ENCODE measurements around the gene CFAP20. TPM values are rescaled to one million over a fixed set of nuclear protein-coding genes. Genes with fewer than 3 reads are reported as not detected.

The CFAP20 gene
- 10 to 100 TPM; 46.6 to 66.6 (median 58.9) TPM for total RNA-seq

- DNase-seq (ENCODE audit: low spot score in 2 of 2): peak; percentile 99 to 100
- 3% methylated on average over 41 to 42 of the region's 70 CpGs for whole genome bisulfite sequencing, 2 donors
- intact Hi-C loops (cut with DNase I; ENCODE audit: low total_unique reads): loop anchor here (10.0 kb wide), 1 partner anchor 105 kb away; the partner anchor contains the start of gene MMP15
- peak within 1 kb of the TSS; percentile 93 for H3K4me3 ChIP-seq (ENCODE audit: low read depth, poor library complexity, severe bottlenecking)
- TF ChIP-seq POLR2A (IDR thresholded peaks at IDR 0.05) (peak in 1 of 2 donors; percentile 60), CTCF (IDR thresholded peaks at IDR 0.05) (no peak)
Measured at GRCh38 chr16:58129097-58129936, at the start of gene CFAP20. TSS of gene CFAP20 (minus strand) at chr16:58129381. CDS start at chr16:58129115, 266 bp downstream.

GRCh38 chr16:58177353-58177710 lies 48.2 kb upstream of the CFAP20 start:
- no peak for DNase-seq (ENCODE audit: low spot score in 2 of 2)
- no peak overlapping the region for H3K4me3 ChIP-seq (ENCODE audit: low read depth, poor library complexity, severe bottlenecking)
- intact Hi-C loops (cut with DNase I; ENCODE audit: low total_unique reads): no loop called here
- TF ChIP-seq POLR2A (IDR thresholded peaks at IDR 0.05) (no peak), CTCF (IDR thresholded peaks at IDR 0.05) (no peak)
- 79 to 84% methylated on average over 1 of the region's 1 CpG for WGBS, 2 donors

- TF ChIP-seq POLR2A (IDR thresholded peaks at IDR 0.05) (no peak), CTCF (IDR thresholded peaks at IDR 0.05) (no peak)
- no peak overlapping the region for H3K4me3 ChIP-seq (ENCODE audit: low read depth, poor library complexity, severe bottlenecking)
- DNase-seq (ENCODE audit: low spot score in 2 of 2): no peak
- intact Hi-C loops (cut with DNase I; ENCODE audit: low total_unique reads): no loop called here
- 89 to 90% methylated on average over 5 of the region's 5 CpGs for WGBS, 2 donors
Measured at GRCh38 chr16:58176608-58177352, 47.6 kb upstream of the CFAP20 start.

- intact Hi-C loops (cut with DNase I; ENCODE audit: low total_unique reads): no loop called here
Measured at GRCh38 chr16:58170223-58170622, 41.0 kb upstream of the CFAP20 start.

GRCh38 chr16:58160855-58161254 lies 31.7 kb upstream of the CFAP20 start:
- H3K4me3 ChIP-seq (ENCODE audit: low read depth, poor library complexity, severe bottlenecking): no peak overlapping the region
- WGBS, 2 donors: 64 to 79% methylated on average over 3 of the region's 3 CpGs
- TF ChIP-seq CTCF (IDR thresholded peaks at IDR 0.05) (no peak), POLR2A (IDR thresholded peaks at IDR 0.05) (no peak)
- intact Hi-C loops (cut with DNase I; ENCODE audit: low total_unique reads): no loop called here
- no peak for DNase-seq (ENCODE audit: low spot score in 2 of 2)

More at GRCh38 chr16:58170223-58170622, 41.0 kb upstream of the CFAP20 start:
- no peak for DNase-seq (ENCODE audit: low spot score in 2 of 2)
- TF ChIP-seq POLR2A (IDR thresholded peaks at IDR 0.05): no peak
- no peak for TF ChIP-seq CTCF (IDR thresholded peaks at IDR 0.05)
- 92 to 100% methylated on average over 2 of the region's 2 CpGs for WGBS, 2 donors
- no peak overlapping the region for H3K4me3 ChIP-seq (ENCODE audit: low read depth, poor library complexity, severe bottlenecking)
